HepG2 (cell line): ENCODE results near the gene SLC23A3. TPM values are rescaled to one million over a fixed set of nuclear protein-coding genes. Genes with fewer than 3 reads are reported as not detected.

ENCODE experiments used
- CHCHD3 ChIP-seq: sonication (generic); formaldehyde crosslinking; IDR thresholded peaks from 2 replicates; pipeline ENCODE4 v1.8.0; 2022; ENCODE audit warnings: mild to moderate bottlenecking, missing genetic modification reagents, moderate library complexity
- GZF1 ChIP-seq: sonication (generic); formaldehyde crosslinking; IDR thresholded peaks from 2 replicates; pipeline ENCODE4 v1.5.1; 2020; ENCODE audit warnings: mild to moderate bottlenecking, missing genetic modification reagents
- HOXA7 ChIP-seq: sonication (generic); formaldehyde crosslinking; IDR thresholded peaks from 2 replicates; pipeline ENCODE4 v1.8.1; 2022; ENCODE audit warnings: mild to moderate bottlenecking, missing genetic modification reagents, moderate library complexity
- TFE3 ChIP-seq: IDR thresholded peaks from 2 replicates; pipeline ENCODE4 v1.6.1; 2016
- ZFP36 ChIP-seq: fragments of 150-350 bp; IDR thresholded peaks from 2 replicates; pipeline ENCODE4 v1.6.1; 2018; ENCODE audit warnings: borderline replicate concordance, low read length, low read depth; ENCODE audit not compliant: partially characterized antibody
- ZNF362 ChIP-seq: sonication (generic); formaldehyde crosslinking; IDR thresholded peaks from 2 replicates; pipeline ENCODE4 v1.4.0; 2020; ENCODE audit warnings: missing genetic modification reagents, mild to moderate bottlenecking, borderline replicate concordance
- polyA plus RNA-seq, 8 experiments: library from polyadenylated mRNA; depleted of rRNA in 3 of 8; stranded (reverse) in 7 of 8; unstranded in 1 of 8; fragments of >200 nt; fragmentation: Illumina TruSeq in 4 of 8; extraction: Trizol in 4 of 8; gene quantifications; 2 replicates each; pipeline versions ENCODE4 v1.2.1 to v1.2.3, GENCODE V29; 2011 to 2016; ENCODE audit warnings: low read depth in 4 of 8, missing spikeins in 1 of 8, mixed read lengths in 1 of 8; ENCODE audit not compliant: insufficient read depth in 1 of 8
- total RNA-seq, 5 experiments: library from RNA; depleted of rRNA; stranded (reverse); fragments of >200 nt; fragmentation: Illumina TruSeq; extraction: Trizol; gene quantifications; 2 replicates each; pipeline ENCODE4 v1.2.3, GENCODE V29; 2016; ENCODE audit warnings: low read depth in 1 of 5
- TF ChIP-seq, protein P1 (sequence below): sonication (generic); formaldehyde crosslinking; IDR thresholded peaks from 2 replicates; pipeline ENCODE4 v1.4.0; 2020; ENCODE audit warnings: mild to moderate bottlenecking, missing genetic modification reagents
- TF ChIP-seq, protein P2 (sequence below): IDR thresholded peaks from 2 replicates; pipeline ENCODE4 v1.6.1; 2016; ENCODE audit warnings: missing biosample characterization, missing genetic modification reagents, low read depth
- TF ChIP-seq, protein P3 (sequence below): sonication (generic); formaldehyde crosslinking; IDR thresholded peaks from 2 replicates; pipeline ENCODE4 v1.5.1; 2020; ENCODE audit warnings: mild to moderate bottlenecking, missing genetic modification reagents

The SLC23A3 gene
- total and polyA plus RNA-seq, 2 of the 13 experiments (the other 11 are each of a cell fraction or from before 2014, with no cell fraction given): 0.38 to 0.78 TPM

DNA sequence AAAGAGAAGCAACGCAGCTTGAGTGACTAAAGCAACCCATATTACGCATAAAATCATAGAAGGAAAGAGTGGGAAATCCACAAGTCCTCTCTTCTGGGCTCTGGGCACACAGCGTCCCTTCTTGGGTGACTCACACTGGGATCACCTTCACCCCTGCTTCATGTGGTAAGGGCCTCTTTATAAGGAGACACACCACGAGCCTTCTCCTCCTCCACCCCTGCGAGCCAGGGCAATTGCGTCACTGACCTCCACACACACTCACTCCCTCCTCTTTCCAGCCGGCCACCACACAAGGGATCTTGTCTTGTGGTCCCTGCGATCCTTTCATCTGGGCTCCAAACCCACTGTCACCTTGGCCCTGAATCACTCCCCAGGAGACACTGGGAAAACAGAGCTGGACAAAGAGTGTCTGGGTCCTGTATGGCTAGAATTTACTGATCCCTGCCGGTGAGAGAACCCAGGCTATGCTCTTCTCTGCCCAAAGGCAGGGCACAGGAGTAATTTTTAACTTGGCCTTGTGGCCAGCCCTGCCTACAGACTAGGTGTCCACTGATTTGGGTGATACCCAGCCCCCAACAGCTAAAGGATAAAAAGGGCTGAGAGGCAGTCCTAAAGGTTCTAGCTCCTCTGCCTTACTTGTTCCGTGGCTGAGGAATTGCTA, 44.5 kb downstream of the SLC23A3 start (continued):
- TF ChIP-seq, protein P1, sequence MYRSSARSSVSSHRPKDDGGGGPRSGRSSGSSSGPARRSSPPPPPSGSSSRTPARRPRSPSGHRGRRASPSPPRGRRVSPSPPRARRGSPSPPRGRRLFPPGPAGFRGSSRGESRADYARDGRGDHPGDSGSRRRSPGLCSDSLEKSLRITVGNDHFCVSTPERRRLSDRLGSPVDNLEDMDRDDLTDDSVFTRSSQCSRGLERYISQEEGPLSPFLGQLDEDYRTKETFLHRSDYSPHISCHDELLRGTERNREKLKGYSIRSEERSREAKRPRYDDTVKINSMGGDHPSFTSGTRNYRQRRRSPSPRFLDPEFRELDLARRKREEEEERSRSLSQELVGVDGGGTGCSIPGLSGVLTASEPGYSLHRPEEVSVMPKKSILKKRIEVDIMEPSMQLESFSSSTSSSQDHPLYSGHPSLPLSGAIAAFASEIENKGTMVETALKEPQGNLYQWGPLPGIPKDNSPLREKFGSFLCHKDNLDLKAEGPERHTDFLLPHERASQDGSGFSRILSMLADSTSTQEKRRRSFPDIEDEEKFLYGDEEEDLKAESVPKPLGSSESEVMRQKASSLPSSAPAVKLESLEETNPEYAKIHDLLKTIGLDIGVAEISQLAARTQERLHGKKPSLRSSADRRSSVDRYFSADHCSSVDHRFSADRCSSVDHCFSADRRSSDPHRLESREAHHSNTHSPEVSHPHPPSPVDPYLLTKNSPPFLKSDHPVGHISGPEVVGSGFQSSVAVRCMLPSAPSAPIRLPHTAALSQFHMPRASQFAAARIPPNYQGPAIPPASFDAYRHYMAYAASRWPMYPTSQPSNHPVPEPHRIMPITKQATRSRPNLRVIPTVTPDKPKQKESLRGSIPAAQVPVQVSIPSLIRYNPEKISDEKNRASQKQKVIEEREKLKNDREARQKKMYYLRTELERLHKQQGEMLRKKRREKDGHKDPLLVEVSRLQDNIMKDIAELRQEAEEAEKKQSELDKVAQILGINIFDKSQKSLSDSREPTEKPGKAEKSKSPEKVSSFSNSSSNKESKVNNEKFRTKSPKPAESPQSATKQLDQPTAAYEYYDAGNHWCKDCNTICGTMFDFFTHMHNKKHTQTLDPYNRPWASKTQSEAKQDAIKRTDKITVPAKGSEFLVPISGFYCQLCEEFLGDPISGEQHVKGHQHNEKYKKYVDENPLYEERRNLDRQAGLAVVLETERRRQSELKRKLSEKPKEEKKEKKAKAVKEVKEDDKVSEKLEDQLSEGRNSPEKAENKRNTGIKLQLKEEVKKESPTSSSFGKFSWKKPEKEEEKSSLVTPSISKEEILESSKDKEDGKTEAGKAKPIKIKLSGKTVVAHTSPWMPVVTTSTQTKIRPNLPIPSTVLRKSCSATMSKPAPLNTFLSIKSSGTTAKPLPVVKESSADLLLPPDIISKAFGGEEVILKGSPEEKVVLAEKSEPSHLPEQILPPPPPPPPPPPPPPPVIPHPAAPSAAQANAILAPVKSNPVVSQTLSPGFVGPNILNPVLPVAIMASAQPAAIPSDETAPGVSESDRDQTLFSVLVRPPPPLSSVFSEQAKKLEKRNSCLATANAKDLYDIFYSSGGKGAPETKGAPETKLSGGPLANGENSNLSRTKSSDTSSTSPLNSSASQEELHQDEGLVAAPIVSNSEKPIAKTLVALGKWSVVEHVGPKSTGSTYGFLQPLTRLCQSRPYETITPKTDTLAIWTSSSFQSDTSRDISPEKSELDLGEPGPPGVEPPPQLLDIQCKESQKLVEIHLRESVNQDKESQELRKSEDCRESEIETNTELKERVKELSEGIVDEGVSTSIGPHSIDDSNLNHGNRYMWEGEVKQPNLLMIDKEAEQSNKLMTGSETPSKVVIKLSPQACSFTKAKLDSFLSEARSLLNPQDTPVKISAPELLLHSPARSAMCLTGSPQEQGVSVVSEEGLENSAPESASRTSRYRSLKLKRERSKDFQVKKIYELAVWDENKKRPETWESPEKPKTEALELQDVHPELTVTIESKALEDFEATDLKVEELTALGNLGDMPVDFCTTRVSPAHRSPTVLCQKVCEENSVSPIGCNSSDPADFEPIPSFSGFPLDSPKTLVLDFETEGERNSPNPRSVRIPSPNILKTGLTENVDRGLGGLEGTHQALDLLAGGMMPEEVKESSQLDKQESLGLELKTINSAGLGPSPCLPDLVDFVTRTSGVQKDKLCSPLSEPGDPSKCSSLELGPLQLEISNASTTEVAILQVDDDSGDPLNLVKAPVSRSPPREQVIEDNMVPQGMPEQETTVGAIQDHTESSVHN (CRISPR knock-in tag): no peak
- TF ChIP-seq CHCHD3 (CRISPR knock-in tag) (no peak), ZFP36 (no peak), ZNF362 (CRISPR knock-in tag) (no peak), HOXA7 (CRISPR knock-in tag) (no peak), TFE3 (CRISPR knock-in tag) (0 out of 2 replicates have a peak, but pooled peaks have one; percentile 21), GZF1 (no peak)
- TF ChIP-seq, protein P2, sequence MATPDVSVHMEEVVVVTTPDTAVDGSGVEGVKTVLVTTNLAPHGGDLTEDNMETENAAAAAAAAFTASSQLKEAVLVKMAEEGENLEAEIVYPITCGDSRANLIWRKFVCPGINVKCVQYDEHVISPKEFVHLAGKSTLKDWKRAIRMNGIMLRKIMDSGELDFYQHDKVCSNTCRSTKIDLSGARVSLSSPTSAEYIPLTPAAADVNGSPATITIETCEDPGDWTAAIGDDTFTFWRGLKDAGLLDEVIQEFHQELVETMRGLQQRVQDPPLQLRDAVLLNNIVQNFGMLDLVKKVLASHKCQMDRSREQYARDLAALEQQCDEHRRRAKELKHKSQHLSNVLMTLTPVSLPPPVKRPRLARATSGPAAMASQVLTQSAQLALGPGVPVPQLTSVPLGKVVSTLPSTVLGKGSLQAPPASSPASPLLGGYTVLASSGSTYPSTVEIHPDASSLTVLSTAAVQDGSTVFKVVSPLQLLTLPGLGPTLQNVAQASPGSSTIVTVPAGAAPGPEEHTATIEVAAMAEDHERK: no peak
- TF ChIP-seq, protein P3, sequence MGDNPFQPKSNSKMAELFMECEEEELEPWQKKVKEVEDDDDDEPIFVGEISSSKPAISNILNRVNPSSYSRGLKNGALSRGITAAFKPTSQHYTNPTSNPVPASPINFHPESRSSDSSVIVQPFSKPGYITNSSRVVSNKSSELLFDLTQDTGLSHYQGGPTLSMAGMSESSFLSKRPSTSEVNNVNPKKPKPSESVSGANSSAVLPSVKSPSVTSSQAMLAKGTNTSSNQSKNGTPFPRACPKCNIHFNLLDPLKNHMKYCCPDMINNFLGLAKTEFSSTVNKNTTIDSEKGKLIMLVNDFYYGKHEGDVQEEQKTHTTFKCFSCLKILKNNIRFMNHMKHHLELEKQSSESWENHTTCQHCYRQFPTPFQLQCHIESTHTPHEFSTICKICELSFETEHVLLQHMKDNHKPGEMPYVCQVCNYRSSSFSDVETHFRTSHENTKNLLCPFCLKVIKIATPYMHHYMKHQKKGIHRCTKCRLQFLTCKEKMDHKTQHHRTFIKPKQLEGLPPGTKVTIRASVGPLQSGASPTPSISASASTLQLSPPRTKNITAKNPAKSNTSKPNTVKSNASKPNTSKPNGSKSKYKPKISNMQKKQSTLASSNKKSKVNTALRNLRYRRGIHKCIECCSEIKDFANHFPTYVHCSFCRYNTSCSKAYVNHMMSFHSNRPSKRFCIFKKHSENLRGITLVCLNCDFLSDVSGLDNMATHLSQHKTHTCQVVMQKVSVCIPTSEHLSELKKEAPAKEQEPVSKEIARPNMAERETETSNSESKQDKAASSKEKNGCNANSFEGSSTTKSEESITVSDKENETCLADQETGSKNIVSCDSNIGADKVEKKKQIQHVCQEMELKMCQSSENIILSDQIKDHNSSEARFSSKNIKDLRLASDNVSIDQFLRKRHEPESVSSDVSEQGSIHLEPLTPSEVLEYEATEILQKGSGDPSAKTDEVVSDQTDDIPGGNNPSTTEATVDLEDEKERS (CRISPR knock-in tag): no peak
